ENCODE results near the gene TRIM37. TPM values are rescaled to one million over a fixed set of nuclear protein-coding genes. Genes with fewer than 3 reads are reported as not detected.

TRIM37 gene
- total and polyA plus RNA-seq, 2 of the 8 experiments (the other 6 are each of a cell fraction or from before 2014, with no cell fraction given): 38.2 to 57.0 TPM

DNA sequence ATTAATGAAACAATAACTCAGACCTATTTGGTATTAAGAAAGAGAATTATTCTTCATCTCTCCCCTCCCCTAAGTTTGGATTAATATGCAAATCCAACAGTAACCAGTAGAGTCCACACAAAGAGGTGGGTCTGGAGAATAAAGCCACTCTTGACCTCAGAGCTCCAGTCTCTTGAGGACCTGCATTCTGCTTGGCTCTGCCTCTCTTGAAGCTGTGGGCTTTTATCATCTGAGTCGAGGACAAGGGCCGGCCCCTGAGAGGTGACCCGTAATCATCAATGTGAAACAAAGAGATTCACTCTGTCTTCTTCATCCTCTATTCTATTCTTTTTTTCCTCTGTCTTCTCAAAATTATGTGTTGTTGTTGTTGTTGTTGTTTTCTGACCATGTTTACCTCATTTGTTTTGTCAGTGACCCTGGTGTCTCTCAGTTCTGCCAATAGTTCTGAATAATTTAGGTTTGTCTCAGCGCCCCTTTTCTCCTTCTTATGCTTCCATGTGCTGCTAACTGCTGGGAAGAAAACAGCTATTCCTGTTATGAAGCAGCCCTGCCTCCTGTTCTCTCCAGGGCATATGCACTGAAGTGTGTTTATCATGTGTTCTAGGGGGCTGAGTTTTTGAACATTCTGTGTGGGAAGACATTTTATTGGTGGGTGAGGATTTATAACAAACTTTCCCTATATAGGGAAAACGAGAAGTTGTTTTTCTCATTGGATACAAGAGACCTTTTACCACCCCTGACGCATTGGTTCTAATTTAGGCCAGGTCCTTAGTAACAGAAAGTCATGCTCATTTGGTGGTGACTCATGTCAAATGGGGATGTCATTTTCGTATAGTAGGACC is 135.8 kb downstream of the TRIM37 start:
- H3K18ac ChIP-seq (ENCODE audit: extremely low read depth, low read length): no peak overlapping the region
- FAIRE-seq (no peak), DNase-seq (ENCODE audit: low read depth in 1 of 2, low spot score in 2 of 2) (no peak)
- TF ChIP-seq KDM4A (IDR thresholded peaks at IDR 0.05; ENCODE audit: low read depth, low read length, severe bottlenecking) (no peak), EZH2 (IDR thresholded peaks at IDR 0.05; ENCODE audit: low read depth, low read length, severe bottlenecking) (no peak), SRF (IDR thresholded peaks at IDR 0.05; ENCODE audit: low read depth, low read length) (no peak), CREB1 (IDR thresholded peaks at IDR 0.05) (no peak), PHF8 (conservative IDR thresholded peaks at IDR 0.05; ENCODE audit: low read depth, low read length) (no peak), TAF7 (optimal IDR thresholded peaks at IDR 0.05; ENCODE audit: borderline replicate concordance, low read depth, low read length) (no peak), SIN3A (conservative IDR thresholded peaks at IDR 0.05 in 1 of 2, IDR thresholded peaks at IDR 0.05 in 1 of 2; ENCODE audit: low read depth in 1 of 2, low read length in 2 of 2) (no peak), GTF2F1 (IDR thresholded peaks at IDR 0.05; ENCODE audit: borderline replicate concordance, low read depth, low read length) (no peak), CEBPB (IDR thresholded peaks at IDR 0.05; ENCODE audit: low read depth, low read length) (no peak), ZNF274 (IDR thresholded peaks at IDR 0.05; ENCODE audit: borderline replicate concordance, extremely low read depth, low read length) (no peak), CTBP2 (IDR thresholded peaks at IDR 0.05; ENCODE audit: borderline replicate concordance, insufficient read depth, insufficient read length, low read length) (no peak)
- no peaks in the 10 kb centered on the region for H4K20me1 ChIP-seq (replicated peaks in 1 of 2; ENCODE audit: control insufficient read depth in 1 of 2, insufficient read depth in 2 of 2, low read length in 2 of 2)
- H3K4me1 ChIP-seq (replicated peaks in 1 of 4; ENCODE audit: control insufficient read depth in 3 of 4, insufficient read depth in 4 of 4, low read length in 3 of 4): peaks cover 2 to 7% (median 7%) of the 10 kb centered on the region in 4 experiments; a peak in 4 of 7 replicates
- no peak overlapping the region for H3K4ac ChIP-seq (replicated peaks; ENCODE audit: insufficient read length, low read depth, low read length)
- no peak overlapping the region for H2BK15ac ChIP-seq (ENCODE audit: low read length)
- no peak overlapping the region for H2BK12ac ChIP-seq (ENCODE audit: low read depth, low read length)
- H3K9ac ChIP-seq (replicated peaks in 1 of 4; ENCODE audit: extremely low read depth in 1 of 4, low read depth in 3 of 4, low read length in 3 of 4): no peak overlapping the region
- no peak overlapping the region for H2BK120ac ChIP-seq (replicated peaks; ENCODE audit: low read depth, low read length)
- no peak overlapping the region for H2BK20ac ChIP-seq (ENCODE audit: low read length)
- no peak overlapping the region for H3K4me2 ChIP-seq (ENCODE audit: insufficient read depth in 1 of 2, low read depth in 2 of 2, low read length in 2 of 2)
- H4K8ac ChIP-seq (ENCODE audit: extremely low read depth, insufficient read depth, low read length): no peak overlapping the region
- no peak overlapping the region for H2BK5ac ChIP-seq (ENCODE audit: low read depth, low read length)
- no peak overlapping the region for H3K14ac ChIP-seq (ENCODE audit: insufficient read length)
- WGBS, 2 experiments (ENCODE audit: extremely low coverage in 1 of 2, insufficient coverage in 1 of 2, insufficient read length in 1 of 2, insufficient replicate concordance in 2 of 2, low coverage in 1 of 2, low lambda C conversion rate in 2 of 2, missing lambda C conversion rate in 1 of 2): 79% methylated on average over 7 of the region's 7 CpGs; no CpG with 5 or more reads in 1 of the 2 experiments
- H3K79me1 ChIP-seq (ENCODE audit: low read depth, low read length): no peaks in the 10 kb centered on the region
- H3K9me3 ChIP-seq (ENCODE audit: insufficient read depth in 2 of 2, low read depth in 1 of 2, low read length in 1 of 2): no peaks in the 10 kb centered on the region
- ChIA-PET POLR2A (ENCODE audit: partially characterized antibody) (interaction anchor here (1.4 kb wide), 1 partner anchor 8 kb away, joined by 6 read pairs; no protein-coding TSS in a partner anchor), CTCF (ENCODE audit: partially characterized antibody) (interaction anchor here (1.4 to 2.7 kb wide), 6 partner anchors 9 to 392 kb away, joined by 3 to 9 read pairs (median 6); no protein-coding TSS in a partner anchor)
- no peak overlapping the region for H3K4me3 ChIP-seq (ENCODE audit: extremely low read depth in 1 of 4, insufficient read depth in 2 of 4, low read depth in 3 of 4, low read length in 4 of 4)
- no peak overlapping the region for H2AFZ ChIP-seq (ENCODE audit: low read length)
- H3K79me2 ChIP-seq (ENCODE audit: control insufficient read depth in 1 of 2, insufficient read depth in 2 of 2, low read length in 2 of 2): no peaks in the 10 kb centered on the region
- no peaks in the 10 kb centered on the region for H3K27me3 ChIP-seq (replicated peaks in 1 of 4; ENCODE audit: control insufficient read depth in 3 of 4, extremely low read depth in 1 of 4, insufficient read depth in 3 of 4, low read length in 3 of 4)
- no peak overlapping the region for H3K56ac ChIP-seq (replicated peaks; ENCODE audit: insufficient read length, low read depth, low read length)
- H4K5ac ChIP-seq (ENCODE audit: insufficient read length, low read depth, low read length): no peak overlapping the region
- no peak overlapping the region for H3K27ac ChIP-seq (ENCODE audit: low read depth, low read length)
- no peak overlapping the region for H3K23ac ChIP-seq (ENCODE audit: insufficient read length)
- no peaks in the 10 kb centered on the region for H3K36me3 ChIP-seq (ENCODE audit: control insufficient read depth in 2 of 4, insufficient read depth in 4 of 4, low read length in 3 of 4)
- no peak overlapping the region for H4K91ac ChIP-seq (replicated peaks; ENCODE audit: insufficient read length, low read length)
- no peaks in the 10 kb centered on the region for H3K23me2 ChIP-seq (ENCODE audit: low read depth, low read length)
- no peak overlapping the region for H2AK5ac ChIP-seq (ENCODE audit: low read depth, low read length)

Data from H1 (cell line).